K562 (cell line): ENCODE data around the gene CEP95. TPM values are rescaled to one million over a fixed set of nuclear protein-coding genes. Genes with fewer than 3 reads are reported as not detected.

ENCODE experiments used
- CREB1 ChIP-seq, 2 experiments: sonication (generic) in 1 of 2; formaldehyde crosslinking in 1 of 2; IDR thresholded peaks; 2 replicates each; pipeline versions ENCODE4 v1.6.1 to v1.8.0; 2012 to 2022; ENCODE audit warnings: inconsistent platforms in 1 of 2, mild to moderate bottlenecking in 1 of 2, missing genetic modification reagents in 1 of 2, moderate library complexity in 1 of 2
- DIDO1 ChIP-seq: fragments of 450-650 bp; IDR thresholded peaks from 2 replicates; pipeline ENCODE4 v1.6.1; 2016; ENCODE audit warnings: low read depth, missing biosample characterization, missing genetic modification characterization
- GATAD2B ChIP-seq: fragments of 450-650 bp; IDR thresholded peaks from 2 replicates; pipeline ENCODE4 v1.6.1; 2017; ENCODE audit warnings: mild to moderate bottlenecking, borderline replicate concordance
- GTF2A2 ChIP-seq: IDR thresholded peaks from 2 replicates; pipeline ENCODE4 v1.6.1; 2016; ENCODE audit warnings: mild to moderate bottlenecking, missing genetic modification characterization, missing compliant biosample characterization
- KLF13 ChIP-seq: fragments of 450-650 bp; IDR thresholded peaks from 2 replicates; pipeline ENCODE4 v1.6.1; 2016; ENCODE audit warnings: missing genetic modification characterization, low read depth, mild to moderate bottlenecking, missing compliant biosample characterization, moderate library complexity, borderline replicate concordance
- MEF2D ChIP-seq: conservative IDR thresholded peaks from 2 replicates; pipeline ENCODE4 v1.6.1; 2016; ENCODE audit warnings: low read depth, missing genetic modification characterization, missing compliant biosample characterization
- MEIS2 ChIP-seq: fragments of 450-650 bp; IDR thresholded peaks from 2 replicates; pipeline ENCODE4 v1.6.1; 2014; ENCODE audit warnings: mild to moderate bottlenecking; ENCODE audit not compliant: partially characterized antibody
- MYC ChIP-seq, 2 experiments: fragments of 250-450 bp in 1 of 2; sonication (Bioruptor Pico) in 1 of 2; IDR thresholded peaks; 2 replicates each; pipeline versions ENCODE4 v1.5.1 to v1.6.1; 2012 to 2021; ENCODE audit warnings: low read depth in 2 of 2, borderline replicate concordance in 1 of 2, improper control_type of control experiment in 1 of 2, low read length in 1 of 2, mild to moderate bottlenecking in 1 of 2, moderate library complexity in 1 of 2
- PHF21A ChIP-seq: fragments of 450-650 bp; IDR thresholded peaks from 2 replicates; pipeline ENCODE4 v1.6.1; 2017; ENCODE audit warnings: low read depth, borderline replicate concordance
- PHF8 ChIP-seq: fragments of 200-600 bp; sonication (generic); IDR thresholded peaks from 2 replicates; pipeline ENCODE4 v1.6.1; 2012; ENCODE audit warnings: mixed run types, mild to moderate bottlenecking, inconsistent platforms, low read length, moderate library complexity, borderline replicate concordance
- POLR2A ChIP-seq: fragments of 450-650 bp; conservative IDR thresholded peaks from 2 replicates; pipeline ENCODE4 v1.6.1; 2016
- POLR3A ChIP-seq: IDR thresholded peaks from 2 replicates; pipeline ENCODE4 v1.6.1; 2011; ENCODE audit warnings: borderline replicate concordance, mild to moderate bottlenecking, moderate library complexity; ENCODE audit not compliant: insufficient read length, insufficient read depth; ENCODE audit errors: extremely low read depth
- SAFB ChIP-seq: fragments of 200-400 bp; formaldehyde crosslinking; IDR thresholded peaks from 2 replicates; pipeline ENCODE4 v1.6.1; 2017; ENCODE audit warnings: low read depth, low read length, borderline replicate concordance
- SLC30A9 ChIP-seq: fragments of 250-450 bp; sonication (Bioruptor Pico); IDR thresholded peaks from 2 replicates; pipeline ENCODE4 v1.8.0; 2022; ENCODE audit warnings: mild to moderate bottlenecking, moderate library complexity
- SRSF3 ChIP-seq: fragments of 200-400 bp; formaldehyde crosslinking; IDR thresholded peaks from 2 replicates; pipeline ENCODE4 v1.6.1; 2016; ENCODE audit warnings: mild to moderate bottlenecking, low read length, moderate library complexity; ENCODE audit not compliant: insufficient read depth
- TBL1XR1 ChIP-seq, 2 experiments: IDR thresholded peaks; 2 replicates each; pipeline ENCODE4 v1.6.1; 2012; ENCODE audit warnings: improper control_type of control experiment in 2 of 2, low read length in 2 of 2, mild to moderate bottlenecking in 1 of 2
- TEAD4 ChIP-seq, 2 experiments: sonication (generic) in 1 of 2; formaldehyde crosslinking in 1 of 2; IDR thresholded peaks; 2 replicates each; pipeline versions ENCODE4 v1.6.1 to v1.8.0; 2012 to 2022; ENCODE audit warnings: borderline replicate concordance in 1 of 2, inconsistent platforms in 1 of 2, low read length in 1 of 2, mild to moderate bottlenecking in 1 of 2, missing genetic modification reagents in 1 of 2
- ZNF12 ChIP-seq: sonication (generic); formaldehyde crosslinking; IDR thresholded peaks from 2 replicates; pipeline ENCODE4 v1.4.0; 2020; ENCODE audit warnings: mild to moderate bottlenecking, missing genetic modification reagents
- ZZZ3 ChIP-seq: fragments of 450-650 bp; IDR thresholded peaks from 2 replicates; pipeline ENCODE4 v1.6.1; 2016; ENCODE audit warnings: antibody characterized with exemption, mild to moderate bottlenecking, moderate library complexity
- polyA plus RNA-seq, 8 experiments: library from polyadenylated mRNA; depleted of rRNA in 4 of 8; stranded (reverse) in 5 of 8; unstranded in 3 of 8; fragments of >200 nt; fragmentation: Nextera tagmentation in 2 of 8; fragmentation: Illumina TruSeq in 1 of 8; extraction: Ambion mirVana in 2 of 8; extraction: Trizol in 1 of 8; gene quantifications; 2 replicates each; pipeline versions ENCODE4 v1.2.1 to v1.2.3, GENCODE V29; 2011 to 2014; ENCODE audit warnings: inconsistent platforms in 1 of 8, missing spikeins in 1 of 8
- total RNA-seq, 7 experiments: library from RNA; depleted of rRNA in 6 of 7; stranded (reverse); fragments of >200 nt in 6 of 7; fragmentation: Illumina TruSeq in 2 of 7; extraction: Trizol in 2 of 7; gene quantifications; 2 replicates each; pipeline versions ENCODE4 v1.2.1 to v1.2.3, GENCODE V29; 2011 to 2021; ENCODE audit warnings: low replicate concordance in 1 of 7
- TF ChIP-seq, protein P1 (sequence below), 2 experiments: fragments of 450-650 bp in 1 of 2; IDR thresholded peaks; 2 replicates each; pipeline ENCODE4 v1.6.1; 2011 to 2017; ENCODE audit warnings: low read depth in 2 of 2, antibody characterized with exemption in 1 of 2, borderline replicate concordance in 1 of 2, low read length in 1 of 2, mild to moderate bottlenecking in 1 of 2, mixed read lengths in 1 of 2; ENCODE audit not compliant: control insufficient read depth in 1 of 2
- TF ChIP-seq, protein P2 (sequence below), 2 experiments: fragments of 450-650 bp; IDR thresholded peaks; 2 replicates each; pipeline ENCODE4 v1.6.1; 2016

CEP95 gene
- total and polyA plus RNA-seq, 9 of the 15 experiments (the other 6 are each of a cell fraction or from before 2014, with no cell fraction given), result 26.7 to 80.7 (median 56.9) TPM

- TF ChIP-seq, protein P1, sequence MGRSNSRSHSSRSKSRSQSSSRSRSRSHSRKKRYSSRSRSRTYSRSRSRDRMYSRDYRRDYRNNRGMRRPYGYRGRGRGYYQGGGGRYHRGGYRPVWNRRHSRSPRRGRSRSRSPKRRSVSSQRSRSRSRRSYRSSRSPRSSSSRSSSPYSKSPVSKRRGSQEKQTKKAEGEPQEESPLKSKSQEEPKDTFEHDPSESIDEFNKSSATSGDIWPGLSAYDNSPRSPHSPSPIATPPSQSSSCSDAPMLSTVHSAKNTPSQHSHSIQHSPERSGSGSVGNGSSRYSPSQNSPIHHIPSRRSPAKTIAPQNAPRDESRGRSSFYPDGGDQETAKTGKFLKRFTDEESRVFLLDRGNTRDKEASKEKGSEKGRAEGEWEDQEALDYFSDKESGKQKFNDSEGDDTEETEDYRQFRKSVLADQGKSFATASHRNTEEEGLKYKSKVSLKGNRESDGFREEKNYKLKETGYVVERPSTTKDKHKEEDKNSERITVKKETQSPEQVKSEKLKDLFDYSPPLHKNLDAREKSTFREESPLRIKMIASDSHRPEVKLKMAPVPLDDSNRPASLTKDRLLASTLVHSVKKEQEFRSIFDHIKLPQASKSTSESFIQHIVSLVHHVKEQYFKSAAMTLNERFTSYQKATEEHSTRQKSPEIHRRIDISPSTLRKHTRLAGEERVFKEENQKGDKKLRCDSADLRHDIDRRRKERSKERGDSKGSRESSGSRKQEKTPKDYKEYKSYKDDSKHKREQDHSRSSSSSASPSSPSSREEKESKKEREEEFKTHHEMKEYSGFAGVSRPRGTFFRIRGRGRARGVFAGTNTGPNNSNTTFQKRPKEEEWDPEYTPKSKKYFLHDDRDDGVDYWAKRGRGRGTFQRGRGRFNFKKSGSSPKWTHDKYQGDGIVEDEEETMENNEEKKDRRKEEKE (IDR thresholded peaks at IDR 0.05; ENCODE audit: borderline replicate concordance in 1 of 2, control insufficient read depth in 1 of 2, low read depth in 2 of 2, low read length in 1 of 2), result 0 out of 4 replicates have a peak, but pooled peaks of 1 of the 2 experiments have one; percentile 55
- peak; percentile 69; the same call in 1 of the 2 replicates for TF ChIP-seq ZNF12 (CRISPR knock-in tag)
- no peak for TF ChIP-seq POLR3A
- TF ChIP-seq DIDO1 (tag), result no peak
- peak; percentile 62 for TF ChIP-seq MEF2D (tag)
- TF ChIP-seq SAFB, result peak; percentile 64; the same call in 1 of the 2 replicates
- TF ChIP-seq GTF2A2 (tag), result no peak
- TF ChIP-seq POLR2A, result peak; percentile 72
- TF ChIP-seq ZZZ3, result 0 out of 2 replicates have a peak, but pooled peaks have one; percentile 38
- TF ChIP-seq PHF8, result peak; percentile 77
- TF ChIP-seq, protein P2, sequence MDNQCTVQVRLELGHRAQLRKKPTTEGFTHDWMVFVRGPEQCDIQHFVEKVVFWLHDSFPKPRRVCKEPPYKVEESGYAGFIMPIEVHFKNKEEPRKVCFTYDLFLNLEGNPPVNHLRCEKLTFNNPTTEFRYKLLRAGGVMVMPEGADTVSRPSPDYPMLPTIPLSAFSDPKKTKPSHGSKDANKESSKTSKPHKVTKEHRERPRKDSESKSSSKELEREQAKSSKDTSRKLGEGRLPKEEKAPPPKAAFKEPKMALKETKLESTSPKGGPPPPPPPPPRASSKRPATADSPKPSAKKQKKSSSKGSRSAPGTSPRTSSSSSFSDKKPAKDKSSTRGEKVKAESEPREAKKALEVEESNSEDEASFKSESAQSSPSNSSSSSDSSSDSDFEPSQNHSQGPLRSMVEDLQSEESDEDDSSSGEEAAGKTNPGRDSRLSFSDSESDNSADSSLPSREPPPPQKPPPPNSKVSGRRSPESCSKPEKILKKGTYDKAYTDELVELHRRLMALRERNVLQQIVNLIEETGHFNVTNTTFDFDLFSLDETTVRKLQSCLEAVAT (IDR thresholded peaks at IDR 0.05), result peak in 1 of 2 experiments; percentile 96; a peak in 3 of 4 replicates
- TF ChIP-seq MYC (IDR thresholded peaks at IDR 0.05; ENCODE audit: low read depth, low read length), result peak; percentile 89
- TF ChIP-seq MYC (CRISPR knock-in tag; IDR thresholded peaks at IDR 0.05; ENCODE audit: borderline replicate concordance, low read depth), result peak; percentile 17; the same call in 1 of the 2 replicates
- TF ChIP-seq TEAD4 (IDR thresholded peaks at IDR 0.05; ENCODE audit: low read length), result no peak
- no peak for TF ChIP-seq TEAD4 (CRISPR knock-in tag; IDR thresholded peaks at IDR 0.05; ENCODE audit: borderline replicate concordance)
- no peak for TF ChIP-seq TBL1XR1 (IDR thresholded peaks at IDR 0.05; ENCODE audit: low read length in 2 of 2)
- no peak for TF ChIP-seq SLC30A9
- TF ChIP-seq SRSF3, result 0 out of 2 replicates have a peak, but pooled peaks have one; percentile 87
- peak; percentile 31; the same call in 1 of the 2 replicates for TF ChIP-seq GATAD2B
- TF ChIP-seq MEIS2, result no peak
- peak; percentile 79 for TF ChIP-seq CREB1 (IDR thresholded peaks at IDR 0.05)
- peak; percentile 85 for TF ChIP-seq CREB1 (CRISPR knock-in tag; IDR thresholded peaks at IDR 0.05)
- TF ChIP-seq KLF13, result peak; percentile 80
- peak; percentile 80; the same call in 1 of the 2 replicates for TF ChIP-seq PHF21A
Observed at GRCh38 chr17:64506576-64507412, at the start of gene CEP95 (continued).
